Measurements from ENCODE around the gene NRXN3. TPM values are rescaled to one million over a fixed set of nuclear protein-coding genes. Genes with fewer than 3 reads are reported as not detected.

NRXN3 gene
- total RNA-seq, 2 experiments from 2014 or later: not detected

- Histone ChIP-seq H3K27ac (ENCODE audit: low read depth, low read length, poor library complexity, severe bottlenecking) (no peak overlapping the region), H3K4me3 (ENCODE audit: low read depth, low read length, poor library complexity, severe bottlenecking) (no peak overlapping the region), H3K9me2 (ENCODE audit: insufficient read depth, low read length) (no peaks in the 10 kb centered on the region), H3K79me2 (ENCODE audit: insufficient read depth, low read depth, low read length) (no peaks in the 10 kb centered on the region), H2AFZ (ENCODE audit: low read length) (no peak overlapping the region), H3K9me3 (ENCODE audit: low read length) (no peaks in the 10 kb centered on the region), H3K36me3 (ENCODE audit: insufficient read depth, low read length) (no peaks in the 10 kb centered on the region), H4K20me1 (ENCODE audit: insufficient read depth, low read length) (no peaks in the 10 kb centered on the region), H3K4me2 (ENCODE audit: low read length) (no peak overlapping the region), H3K4me1 (ENCODE audit: insufficient read depth, low read length, poor library complexity, severe bottlenecking) (no peaks in the 10 kb centered on the region)
- ChIA-PET POLR2A (no interaction called here), CTCF (ENCODE audit: unreplicated experiment) (no interaction called here)
- BruUV-seq (replicated peaks): no TSS peak
- intact Hi-C loops (cut with micrococcal nuclease; ENCODE audit: unreplicated experiment): no loop called here
- TF ChIP-seq CTCF (conservative IDR thresholded peaks at IDR 0.05; ENCODE audit: low read length) (no peak), EZH2phosphoT487 (IDR thresholded peaks at IDR 0.05; ENCODE audit: borderline replicate concordance, low read depth, low read length) (no peak)
- no peak for DNase-seq (ENCODE audit: low spot score)
These were observed 974.7 kb downstream of the NRXN3 start for GRCh38 chr14:79144896-79145295.

- DNase-seq (ENCODE audit: low spot score): no peak
- no peaks in the 10 kb centered on the region for H3K79me2 ChIP-seq (ENCODE audit: insufficient read depth, low read depth, low read length)
- no peaks in the 10 kb centered on the region for H3K9me2 ChIP-seq (ENCODE audit: insufficient read depth, low read length)
- no peaks in the 10 kb centered on the region for H3K36me3 ChIP-seq (ENCODE audit: insufficient read depth, low read length)
- no peaks in the 10 kb centered on the region for H3K9me3 ChIP-seq (ENCODE audit: low read length)
- H3K4me3 ChIP-seq (ENCODE audit: low read depth, low read length, poor library complexity, severe bottlenecking): no peak overlapping the region
- ChIA-PET CTCF (ENCODE audit: unreplicated experiment) (no interaction called here), POLR2A (no interaction called here)
- TF ChIP-seq CTCF (conservative IDR thresholded peaks at IDR 0.05; ENCODE audit: low read length) (no peak), EZH2phosphoT487 (IDR thresholded peaks at IDR 0.05; ENCODE audit: borderline replicate concordance, low read depth, low read length) (no peak)
- H4K20me1 ChIP-seq (ENCODE audit: insufficient read depth, low read length): no peaks in the 10 kb centered on the region
- no peak overlapping the region for H3K27ac ChIP-seq (ENCODE audit: low read depth, low read length, poor library complexity, severe bottlenecking)
- no peaks in the 10 kb centered on the region for H3K4me1 ChIP-seq (ENCODE audit: insufficient read depth, low read length, poor library complexity, severe bottlenecking)
- intact Hi-C loops (cut with micrococcal nuclease; ENCODE audit: unreplicated experiment): no loop called here
- no peak overlapping the region for H2AFZ ChIP-seq (ENCODE audit: low read length)
- H3K4me2 ChIP-seq (ENCODE audit: low read length): no peak overlapping the region
- no TSS peak for BruUV-seq (replicated peaks)
These were observed 980.1 kb downstream of the NRXN3 start for GRCh38 chr14:79150226-79150625.

- Histone ChIP-seq H3K9me2 (ENCODE audit: insufficient read depth, low read length) (no peaks in the 10 kb centered on the region), H4K20me1 (ENCODE audit: insufficient read depth, low read length) (no peaks in the 10 kb centered on the region), H3K36me3 (ENCODE audit: insufficient read depth, low read length) (no peaks in the 10 kb centered on the region), H3K4me2 (ENCODE audit: low read length) (no peak overlapping the region), H3K79me2 (ENCODE audit: insufficient read depth, low read depth, low read length) (no peaks in the 10 kb centered on the region), H2AFZ (ENCODE audit: low read length) (no peak overlapping the region), H3K4me1 (ENCODE audit: insufficient read depth, low read length, poor library complexity, severe bottlenecking) (no peaks in the 10 kb centered on the region), H3K27ac (ENCODE audit: low read depth, low read length, poor library complexity, severe bottlenecking) (no peak overlapping the region), H3K9me3 (ENCODE audit: low read length) (no peaks in the 10 kb centered on the region), H3K4me3 (ENCODE audit: low read depth, low read length, poor library complexity, severe bottlenecking) (no peak overlapping the region)
- ChIA-PET CTCF (ENCODE audit: unreplicated experiment) (no interaction called here), POLR2A (no interaction called here)
- TF ChIP-seq EZH2phosphoT487 (IDR thresholded peaks at IDR 0.05; ENCODE audit: borderline replicate concordance, low read depth, low read length) (no peak), CTCF (conservative IDR thresholded peaks at IDR 0.05; ENCODE audit: low read length) (no peak)
- BruUV-seq (replicated peaks): no TSS peak
- intact Hi-C loops (cut with micrococcal nuclease; ENCODE audit: unreplicated experiment): no loop called here
- no peak for DNase-seq (ENCODE audit: low spot score)
These were observed 987.2 kb downstream of the NRXN3 start for GRCh38 chr14:79157369-79157768.
